Ovary (tissue), 3 donors: Measurements from ENCODE around the gene GALNT10.

Experiments
- POLR2A ChIP-seq: fragments of 450-650 bp; IDR thresholded peaks from one replicate; pipeline ENCODE4 v1.6.1; 2017; ENCODE audit warnings: antibody characterized with exemption, mild to moderate bottlenecking, moderate library complexity
- TF ChIP-seq, protein P1 (sequence below), 3 donors: fragments of 450-650 bp in 2 of 3; fragments of 200-600 bp in 1 of 3; IDR thresholded peaks; one replicate each; pipeline versions ENCODE4 v1.5.1 to v1.8.0; 2016 to 2022; ENCODE audit warnings: antibody characterized with exemption in 3 of 3, mild to moderate bottlenecking in 1 of 3
- donor health status: DM: no; HTN: no; CAD: no.

DNA sequence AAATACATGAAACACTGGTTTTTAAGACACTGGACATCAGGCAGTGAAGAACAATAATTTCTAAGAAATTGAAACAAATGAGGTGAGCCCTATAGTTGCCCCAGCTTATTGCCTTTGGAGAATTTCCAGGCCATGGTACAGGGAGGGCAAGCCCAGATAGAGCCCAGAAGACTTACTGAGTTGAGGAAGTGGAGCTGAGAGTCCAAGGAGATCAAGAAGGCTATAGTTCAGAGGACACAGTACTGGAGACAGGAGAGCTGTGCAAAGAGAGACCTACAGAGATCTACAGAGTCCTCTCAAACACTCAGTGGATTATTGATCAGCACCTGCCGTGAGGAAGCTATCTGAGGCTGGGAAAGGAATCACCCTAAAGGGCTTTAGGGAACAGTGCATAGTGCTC, 112.6 kb downstream of the GALNT10 start:
- TF ChIP-seq, protein P1, sequence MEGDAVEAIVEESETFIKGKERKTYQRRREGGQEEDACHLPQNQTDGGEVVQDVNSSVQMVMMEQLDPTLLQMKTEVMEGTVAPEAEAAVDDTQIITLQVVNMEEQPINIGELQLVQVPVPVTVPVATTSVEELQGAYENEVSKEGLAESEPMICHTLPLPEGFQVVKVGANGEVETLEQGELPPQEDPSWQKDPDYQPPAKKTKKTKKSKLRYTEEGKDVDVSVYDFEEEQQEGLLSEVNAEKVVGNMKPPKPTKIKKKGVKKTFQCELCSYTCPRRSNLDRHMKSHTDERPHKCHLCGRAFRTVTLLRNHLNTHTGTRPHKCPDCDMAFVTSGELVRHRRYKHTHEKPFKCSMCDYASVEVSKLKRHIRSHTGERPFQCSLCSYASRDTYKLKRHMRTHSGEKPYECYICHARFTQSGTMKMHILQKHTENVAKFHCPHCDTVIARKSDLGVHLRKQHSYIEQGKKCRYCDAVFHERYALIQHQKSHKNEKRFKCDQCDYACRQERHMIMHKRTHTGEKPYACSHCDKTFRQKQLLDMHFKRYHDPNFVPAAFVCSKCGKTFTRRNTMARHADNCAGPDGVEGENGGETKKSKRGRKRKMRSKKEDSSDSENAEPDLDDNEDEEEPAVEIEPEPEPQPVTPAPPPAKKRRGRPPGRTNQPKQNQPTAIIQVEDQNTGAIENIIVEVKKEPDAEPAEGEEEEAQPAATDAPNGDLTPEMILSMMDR (IDR thresholded peaks at IDR 0.05): no peak
- no peak for TF ChIP-seq POLR2A
